GM18868 (cell line): Measurements from ENCODE around the gene RPS2.
"Not testable (repeated sequence)": the region's sequence is repeated elsewhere in the genome, so short reads cannot be mapped to it uniquely, and the experiment has no call there.

Experiments
- ATAC-seq: cut with Tn5 transposase; IDR thresholded peaks from one replicate; pipeline ENCODE4 v1.9.1; 2021; ENCODE audit warnings: mild to moderate bottlenecking, moderate library complexity; ENCODE audit not compliant: unreplicated experiment

Gene RPS2

GRCh38 chr16:1920727-1921171 is 43.9 kb downstream of the RPS2 start:
- no peak for ATAC-seq

DNA sequence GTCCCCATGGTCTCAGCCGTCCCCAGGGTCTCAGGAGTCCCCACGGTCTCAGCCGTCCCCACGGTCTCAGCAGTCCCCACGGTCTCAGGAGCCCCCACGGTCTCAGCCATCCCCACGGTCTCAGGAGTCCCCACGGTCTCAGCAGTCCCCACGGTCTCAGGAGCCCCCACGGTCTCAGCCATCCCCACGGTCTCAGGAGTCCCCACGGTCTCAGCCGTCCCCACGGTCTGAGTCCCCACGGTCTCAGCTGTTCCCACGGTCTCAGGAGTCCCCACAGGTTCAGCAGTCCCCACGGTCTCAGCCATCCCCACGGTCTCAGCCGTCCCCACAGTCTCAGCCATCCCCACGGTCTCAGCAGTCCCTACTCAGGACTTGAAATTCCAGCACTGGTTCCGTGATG is 44.5 kb downstream of the RPS2 start:
- not testable (repeated sequence) for ATAC-seq

DNA sequence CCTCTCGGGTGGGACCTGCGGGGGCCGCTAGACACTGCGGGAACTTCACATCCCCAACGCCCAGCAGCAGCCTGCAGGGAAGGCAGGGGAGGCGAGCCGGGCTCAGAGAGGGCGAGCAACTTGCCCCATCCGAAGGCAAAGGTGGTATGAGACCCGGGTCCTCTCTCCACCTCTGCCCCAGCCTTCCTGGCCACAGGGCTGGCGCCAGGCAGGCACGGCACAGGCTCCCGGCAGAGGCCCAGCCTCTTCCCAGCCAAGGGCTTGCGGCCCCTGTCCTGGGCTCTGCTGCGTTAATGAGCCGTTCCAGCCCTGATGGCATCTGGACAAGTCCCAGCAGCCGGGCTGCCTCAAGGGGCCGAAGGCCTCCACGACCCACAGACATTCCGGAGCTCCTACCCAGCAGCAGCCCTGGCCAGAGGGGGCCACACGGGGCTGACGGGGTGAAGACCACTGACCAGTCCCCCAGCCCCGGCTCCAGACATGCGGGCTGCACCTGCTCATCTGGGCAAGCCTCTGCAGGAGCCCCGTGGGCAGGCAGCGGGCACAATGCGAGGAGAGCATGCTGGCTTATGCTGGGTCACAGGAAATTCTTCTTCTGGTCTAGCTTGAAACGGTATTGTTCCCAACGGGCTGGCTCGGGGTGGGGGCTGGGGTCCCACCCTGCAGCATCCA is 45.2 kb downstream of the RPS2 start:
- no peak for ATAC-seq

GRCh38 chr16:1918351-1919326 is 46.0 kb downstream of the RPS2 start, which contains the start of gene HS3ST6:
TSS of gene HS3ST6 (minus strand) at chr16:1918415. CDS start at chr16:1918323, 92 bp downstream.
- ATAC-seq = no peak

DNA sequence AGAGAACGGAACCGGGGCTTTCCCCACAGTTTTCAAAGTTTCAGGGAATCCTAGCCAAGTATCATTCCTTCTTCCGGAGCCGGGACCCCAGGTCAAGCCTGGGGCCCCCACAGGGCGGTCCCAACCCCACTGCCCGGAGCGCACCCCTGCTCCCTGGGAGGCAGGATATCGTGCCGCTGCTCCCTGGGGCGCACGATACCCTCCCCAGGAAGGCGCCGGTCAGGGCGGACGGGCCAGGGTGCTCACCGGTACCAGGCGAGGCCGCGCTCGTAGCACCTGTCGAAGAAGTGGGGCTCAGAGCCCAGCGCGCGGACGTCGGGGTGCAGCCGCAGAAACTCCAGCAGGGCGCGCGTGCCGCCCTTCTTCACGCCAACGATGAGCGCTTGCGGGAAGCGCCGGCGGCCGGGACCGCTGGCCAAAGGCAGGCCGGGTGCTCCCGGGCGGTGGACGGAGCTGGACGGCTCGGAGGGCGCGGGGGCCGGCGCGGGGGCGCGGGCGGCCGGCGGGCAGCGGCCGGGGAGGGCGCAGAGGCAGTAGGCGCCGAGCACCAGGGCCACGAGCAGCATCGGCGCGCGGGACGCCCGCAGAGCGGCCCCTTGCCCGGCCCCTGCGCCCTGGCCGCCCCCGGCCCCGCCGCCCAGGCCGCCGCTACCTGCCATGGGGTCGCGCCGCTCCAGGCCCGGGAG is 46.8 kb downstream of the RPS2 start:
- ATAC-seq = no peak

GRCh38 chr16:1917056-1917664 is 47.5 kb downstream of the RPS2 start:
- no peak for ATAC-seq

DNA sequence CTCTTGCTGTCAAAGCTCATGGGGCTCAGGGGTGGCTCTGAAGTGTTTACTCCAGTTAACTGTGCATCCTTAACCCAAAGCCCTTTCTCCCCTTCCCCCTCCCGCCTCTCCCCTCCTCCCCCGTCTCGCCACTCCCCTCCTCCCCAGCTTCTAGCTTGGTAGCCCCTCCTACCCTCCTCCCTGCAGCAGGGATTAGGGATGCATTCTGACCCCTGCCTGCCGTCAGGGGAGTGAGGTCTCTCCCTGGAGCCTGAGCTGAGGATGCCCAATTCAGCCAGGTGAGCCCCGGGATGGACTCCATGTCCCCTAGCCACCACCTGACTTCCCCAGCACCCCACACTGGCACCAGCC is 48.0 kb downstream of the RPS2 start:
- no peak for ATAC-seq

- no peak for ATAC-seq
These were observed 48.6 kb downstream of the RPS2 start for GRCh38 chr16:1915732-1916639.

DNA sequence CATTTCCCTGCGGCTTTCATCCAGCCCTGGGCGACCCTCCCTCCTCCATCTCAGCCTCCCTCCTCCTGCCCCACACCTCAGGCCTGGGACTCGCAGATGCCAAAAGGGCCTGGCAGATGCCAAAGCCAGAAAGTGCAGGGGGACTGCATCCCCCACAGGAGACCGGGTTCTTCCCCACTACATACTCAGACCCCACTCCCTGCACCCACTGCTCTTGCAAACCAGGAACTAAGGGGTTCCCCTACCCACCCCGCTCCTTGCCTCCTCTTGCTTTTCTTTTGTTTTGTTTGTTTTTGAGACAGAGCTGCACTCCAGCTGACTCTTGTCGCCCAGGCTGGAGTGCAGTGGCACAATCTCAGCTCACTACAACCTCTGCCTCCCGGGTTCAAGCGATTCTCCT is 49.6 kb downstream of the RPS2 start:
- no peak for ATAC-seq

- ATAC-seq = no peak
These were observed 50.5 kb downstream of the RPS2 start for GRCh38 chr16:1914084-1914608.

DNA sequence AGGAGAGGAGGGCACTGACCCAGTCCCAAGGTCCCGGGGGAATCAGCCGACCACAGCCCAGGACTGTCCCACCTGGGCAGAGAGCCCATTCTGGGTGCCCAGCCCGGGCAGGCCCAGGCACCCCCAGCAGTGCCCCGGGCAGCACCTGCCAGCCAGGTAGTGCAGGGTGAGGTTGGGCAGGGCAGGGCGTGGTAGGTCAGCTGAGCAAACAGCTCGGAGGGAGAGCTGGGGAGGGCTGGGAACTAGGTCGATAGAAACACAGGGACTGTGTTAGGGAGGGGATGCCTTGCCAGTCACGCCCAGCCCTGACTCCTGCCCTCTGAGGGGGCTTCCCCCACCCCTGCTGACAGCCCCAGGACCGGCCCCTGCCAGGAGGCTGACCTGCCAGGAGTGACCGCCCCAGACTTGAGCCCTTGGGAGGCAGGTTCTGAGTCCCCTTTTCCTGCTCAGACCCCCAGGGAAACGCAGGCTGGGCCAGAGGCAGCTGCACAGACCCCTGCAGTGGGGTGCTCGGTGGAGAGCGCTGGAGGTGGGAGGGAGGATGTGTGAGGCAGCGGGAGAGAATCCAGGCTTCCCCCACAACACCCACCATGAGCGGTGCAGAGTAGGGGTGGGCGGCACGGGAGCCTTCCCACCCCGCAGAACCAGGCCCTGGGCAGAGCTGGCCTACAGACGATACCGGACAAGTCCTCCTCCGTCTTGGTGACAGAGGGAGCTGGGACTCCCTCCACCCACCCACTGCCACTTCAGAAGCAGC is 51.1 kb downstream of the RPS2 start:
- no peak for ATAC-seq

DNA sequence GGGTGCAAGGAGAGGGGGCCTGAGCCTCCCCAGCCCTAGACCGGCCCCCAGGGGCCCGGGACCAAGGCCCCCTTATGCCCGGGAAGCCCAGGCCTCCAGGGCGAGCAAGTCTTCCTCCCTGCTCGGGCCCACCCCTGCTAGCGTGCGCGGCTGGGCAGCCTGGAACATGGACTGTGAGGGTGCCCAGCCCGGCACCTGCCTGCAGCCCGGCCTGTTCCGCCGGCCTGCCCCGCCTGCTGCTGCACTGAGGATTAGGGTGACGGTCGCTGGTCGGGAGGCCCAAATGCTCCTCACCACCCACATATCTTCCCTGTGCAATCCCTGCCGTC is 52.4 kb downstream of the RPS2 start:
- ATAC-seq = no peak
